HepG2 (cell line): Measurements from ENCODE around the gene PPAN. TPM values are rescaled to one million over a fixed set of nuclear protein-coding genes. Genes with fewer than 3 reads are reported as not detected.

Experiments
- ATF7 ChIP-seq, 2 experiments: fragments of 450-650 bp in 1 of 2; sonication (generic) in 1 of 2; formaldehyde crosslinking in 1 of 2; IDR thresholded peaks; 2 replicates each; pipeline versions ENCODE4 v1.4.0 to v1.6.1; 2016 to 2020; ENCODE audit warnings: antibody characterized with exemption in 1 of 2, mild to moderate bottlenecking in 1 of 2, missing genetic modification reagents in 1 of 2
- ELF1 ChIP-seq: sonication (generic); formaldehyde crosslinking; IDR thresholded peaks from 2 replicates; pipeline ENCODE4 v1.4.0; 2020; ENCODE audit warnings: missing genetic modification reagents
- ETV6 ChIP-seq: sonication (generic); formaldehyde crosslinking; conservative IDR thresholded peaks from 2 replicates; pipeline ENCODE4 v1.4.0; 2020; ENCODE audit warnings: missing genetic modification reagents
- FLYWCH1 ChIP-seq: sonication (generic); formaldehyde crosslinking; IDR thresholded peaks from 2 replicates; pipeline ENCODE4 v1.8.1; 2023; ENCODE audit warnings: mild to moderate bottlenecking, missing genetic modification reagents
- HIVEP1 ChIP-seq: sonication (generic); formaldehyde crosslinking; IDR thresholded peaks from 2 replicates; pipeline ENCODE4 v1.4.0; 2020; ENCODE audit warnings: mild to moderate bottlenecking, missing genetic modification reagents
- JUNB ChIP-seq: sonication (generic); formaldehyde crosslinking; IDR thresholded peaks from 2 replicates; pipeline ENCODE4 v1.8.0; 2022; ENCODE audit warnings: missing genetic modification reagents, mild to moderate bottlenecking, borderline replicate concordance
- NFE2L1 ChIP-seq: sonication (generic); formaldehyde crosslinking; IDR thresholded peaks from 2 replicates; pipeline ENCODE4 v1.4.0; 2020; ENCODE audit warnings: missing genetic modification reagents, mild to moderate bottlenecking, borderline replicate concordance
- POLR2A ChIP-seq, 2 experiments: IDR thresholded peaks; 2 replicates each; pipeline ENCODE4 v1.6.1; 2011; ENCODE audit warnings: low read depth in 2 of 2, low read length in 2 of 2, mild to moderate bottlenecking in 1 of 2, moderate library complexity in 1 of 2; ENCODE audit not compliant: insufficient read depth in 1 of 2
- RARA ChIP-seq: IDR thresholded peaks from 2 replicates; pipeline ENCODE4 v1.6.1; 2016; ENCODE audit warnings: missing genetic modification reagents, missing compliant biosample characterization
- RNF2 ChIP-seq: fragments of 450-650 bp; conservative IDR thresholded peaks from 2 replicates; pipeline ENCODE4 v1.6.1; 2016; ENCODE audit warnings: low read depth
- SP2 ChIP-seq: sonication (generic); formaldehyde crosslinking; IDR thresholded peaks from 2 replicates; pipeline ENCODE4 v1.5.1; 2020; ENCODE audit warnings: mild to moderate bottlenecking, missing genetic modification reagents
- SRSF1 ChIP-seq: fragments of 200-400 bp; formaldehyde crosslinking; optimal IDR thresholded peaks from 2 replicates; pipeline ENCODE3; 2017; ENCODE audit warnings: mild to moderate bottlenecking, low read depth, low read length, moderate library complexity
- TAF15 ChIP-seq: fragments of 200-400 bp; formaldehyde crosslinking; IDR thresholded peaks from one replicate; pipeline ENCODE4 v1.6.1; 2018; ENCODE audit warnings: mild to moderate bottlenecking, low read depth, low read length; ENCODE audit not compliant: poor library complexity, severe bottlenecking
- TBP ChIP-seq: sonication (generic); formaldehyde crosslinking; IDR thresholded peaks from 2 replicates; pipeline ENCODE4 v1.5.0; 2020; ENCODE audit warnings: missing genetic modification reagents
- ZBTB1 ChIP-seq: sonication (generic); formaldehyde crosslinking; IDR thresholded peaks from 2 replicates; pipeline ENCODE4 v1.4.0; 2020; ENCODE audit warnings: missing genetic modification reagents, borderline replicate concordance
- ZNF17 ChIP-seq: sonication (generic); formaldehyde crosslinking; IDR thresholded peaks from 2 replicates; pipeline ENCODE4 v1.5.0; 2020; ENCODE audit warnings: mild to moderate bottlenecking, missing genetic modification reagents
- ZNF589 ChIP-seq: sonication (generic); formaldehyde crosslinking; conservative IDR thresholded peaks from 2 replicates; pipeline ENCODE4 v1.8.0; 2022; ENCODE audit warnings: mild to moderate bottlenecking, moderate library complexity, missing genetic modification reagents
- ZNF660 ChIP-seq: sonication (generic); formaldehyde crosslinking; IDR thresholded peaks from 2 replicates; pipeline ENCODE4 v1.5.1; 2020; ENCODE audit warnings: mild to moderate bottlenecking, low read depth, missing genetic modification reagents, borderline replicate concordance
- ZNF737 ChIP-seq: sonication (generic); formaldehyde crosslinking; IDR thresholded peaks from 2 replicates; pipeline ENCODE4 v1.5.0; 2020; ENCODE audit warnings: missing genetic modification reagents, mild to moderate bottlenecking, borderline replicate concordance
- ZNF746 ChIP-seq: sonication (generic); formaldehyde crosslinking; IDR thresholded peaks from 2 replicates; pipeline ENCODE4 v1.8.0; 2022; ENCODE audit warnings: mild to moderate bottlenecking, missing genetic modification reagents
- ZNF780A ChIP-seq: sonication (generic); formaldehyde crosslinking; IDR thresholded peaks from 2 replicates; pipeline ENCODE4 v1.8.0; 2022; ENCODE audit warnings: mild to moderate bottlenecking, missing genetic modification reagents, moderate library complexity
- ZNF792 ChIP-seq: IDR thresholded peaks from 2 replicates; pipeline ENCODE4 v1.6.1; 2016
- polyA plus RNA-seq, 8 experiments: library from polyadenylated mRNA; depleted of rRNA in 3 of 8; stranded (reverse) in 7 of 8; unstranded in 1 of 8; fragments of >200 nt; fragmentation: Illumina TruSeq in 4 of 8; extraction: Trizol in 4 of 8; gene quantifications; 2 replicates each; pipeline versions ENCODE4 v1.2.1 to v1.2.3, GENCODE V29; 2011 to 2016; ENCODE audit warnings: low read depth in 4 of 8, missing spikeins in 1 of 8, mixed read lengths in 1 of 8; ENCODE audit not compliant: insufficient read depth in 1 of 8
- total RNA-seq, 5 experiments: library from RNA; depleted of rRNA; stranded (reverse); fragments of >200 nt; fragmentation: Illumina TruSeq; extraction: Trizol; gene quantifications; 2 replicates each; pipeline ENCODE4 v1.2.3, GENCODE V29; 2016; ENCODE audit warnings: low read depth in 1 of 5
- TF ChIP-seq, protein P1 (sequence below): sonication (generic); formaldehyde crosslinking; IDR thresholded peaks from 2 replicates; pipeline ENCODE4 v1.4.0; 2020; ENCODE audit warnings: mild to moderate bottlenecking, missing genetic modification reagents, borderline replicate concordance
- TF ChIP-seq, protein P2 (sequence below): sonication (generic); formaldehyde crosslinking; IDR thresholded peaks from 2 replicates; pipeline ENCODE4 v1.5.0; 2020; ENCODE audit warnings: missing genetic modification reagents
- TF ChIP-seq, protein P3 (sequence below): sonication (generic); formaldehyde crosslinking; IDR thresholded peaks from 2 replicates; pipeline ENCODE4 v1.8.0; 2022; ENCODE audit warnings: mild to moderate bottlenecking, missing genetic modification reagents, moderate library complexity
- TF ChIP-seq, protein P4 (sequence below): sonication (generic); formaldehyde crosslinking; IDR thresholded peaks from 2 replicates; pipeline ENCODE4 v1.8.1; 2023; ENCODE audit warnings: mild to moderate bottlenecking, missing genetic modification reagents
- TF ChIP-seq, protein P5 (sequence below): sonication (generic); formaldehyde crosslinking; conservative IDR thresholded peaks from 2 replicates; pipeline ENCODE4 v1.4.0; 2020; ENCODE audit warnings: missing genetic modification reagents

PPAN gene
- total and polyA plus RNA-seq, 2 of the 13 experiments (the other 11 are each of a cell fraction or from before 2014, with no cell fraction given) = 36.2 to 41.9 TPM

DNA sequence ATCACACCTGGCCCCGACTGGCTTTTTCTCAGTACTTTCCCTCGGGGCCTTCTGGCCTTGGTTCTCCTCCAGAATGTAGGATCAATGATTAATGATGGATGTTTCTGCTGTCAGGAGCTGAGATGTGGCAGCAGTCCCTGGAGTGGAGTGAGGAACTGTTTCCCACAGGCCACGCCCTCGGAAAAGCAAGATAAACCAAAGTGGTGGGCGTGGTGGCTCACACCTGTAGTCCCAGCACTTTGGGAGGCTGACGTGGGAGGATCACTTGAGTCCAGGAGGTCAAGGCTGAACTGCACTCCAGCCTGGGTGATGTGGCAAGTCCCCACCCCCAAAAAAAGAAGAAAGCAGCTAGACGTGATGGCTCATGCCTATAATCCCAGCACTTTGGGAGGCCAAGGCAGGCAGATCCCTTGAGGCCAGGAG, 27.1 kb upstream of the PPAN start (continued):
- TF ChIP-seq, protein P1, sequence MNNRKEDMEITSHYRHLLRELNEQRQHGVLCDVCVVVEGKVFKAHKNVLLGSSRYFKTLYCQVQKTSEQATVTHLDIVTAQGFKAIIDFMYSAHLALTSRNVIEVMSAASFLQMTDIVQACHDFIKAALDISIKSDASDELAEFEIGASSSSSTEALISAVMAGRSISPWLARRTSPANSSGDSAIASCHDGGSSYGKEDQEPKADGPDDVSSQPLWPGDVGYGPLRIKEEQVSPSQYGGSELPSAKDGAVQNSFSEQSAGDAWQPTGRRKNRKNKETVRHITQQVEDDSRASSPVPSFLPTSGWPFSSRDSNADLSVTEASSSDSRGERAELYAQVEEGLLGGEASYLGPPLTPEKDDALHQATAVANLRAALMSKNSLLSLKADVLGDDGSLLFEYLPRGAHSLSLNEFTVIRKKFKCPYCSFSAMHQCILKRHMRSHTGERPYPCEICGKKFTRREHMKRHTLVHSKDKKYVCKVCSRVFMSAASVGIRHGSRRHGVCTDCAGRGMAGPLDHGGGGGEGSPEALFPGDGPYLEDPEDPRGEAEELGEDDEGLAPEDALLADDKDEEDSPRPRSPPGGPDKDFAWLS = no peak
- TF ChIP-seq JUNB (no peak), ETV6 (CRISPR knock-in tag) (no peak), RNF2 (no peak), FLYWCH1 (CRISPR knock-in tag) (no peak), TBP (CRISPR knock-in tag) (no peak), RARA (CRISPR knock-in tag) (peak; percentile 62), ATF7 (IDR thresholded peaks at IDR 0.05) (no peak), ATF7 (CRISPR knock-in tag; IDR thresholded peaks at IDR 0.05) (no peak), SRSF1 (no peak), ZNF17 (CRISPR knock-in tag) (no peak), ZNF737 (CRISPR knock-in tag) (no peak), NFE2L1 (CRISPR knock-in tag) (no peak), TAF15 (no peak), HIVEP1 (CRISPR knock-in tag) (no peak), ZBTB1 (CRISPR knock-in tag) (no peak), ZNF780A (CRISPR knock-in tag) (no peak), ZNF792 (no peak), ELF1 (CRISPR knock-in tag) (no peak), ZNF589 (no peak), POLR2A (IDR thresholded peaks at IDR 0.05; ENCODE audit: insufficient read depth in 1 of 2, low read depth in 2 of 2, low read length in 2 of 2) (no peak), SP2 (CRISPR knock-in tag) (no peak), ZNF660 (no peak), ZNF746 (CRISPR knock-in tag) (no peak)
- TF ChIP-seq, protein P2, sequence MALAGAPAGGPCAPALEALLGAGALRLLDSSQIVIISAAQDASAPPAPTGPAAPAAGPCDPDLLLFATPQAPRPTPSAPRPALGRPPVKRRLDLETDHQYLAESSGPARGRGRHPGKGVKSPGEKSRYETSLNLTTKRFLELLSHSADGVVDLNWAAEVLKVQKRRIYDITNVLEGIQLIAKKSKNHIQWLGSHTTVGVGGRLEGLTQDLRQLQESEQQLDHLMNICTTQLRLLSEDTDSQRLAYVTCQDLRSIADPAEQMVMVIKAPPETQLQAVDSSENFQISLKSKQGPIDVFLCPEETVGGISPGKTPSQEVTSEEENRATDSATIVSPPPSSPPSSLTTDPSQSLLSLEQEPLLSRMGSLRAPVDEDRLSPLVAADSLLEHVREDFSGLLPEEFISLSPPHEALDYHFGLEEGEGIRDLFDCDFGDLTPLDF (CRISPR knock-in tag) = no peak
- TF ChIP-seq, protein P3, sequence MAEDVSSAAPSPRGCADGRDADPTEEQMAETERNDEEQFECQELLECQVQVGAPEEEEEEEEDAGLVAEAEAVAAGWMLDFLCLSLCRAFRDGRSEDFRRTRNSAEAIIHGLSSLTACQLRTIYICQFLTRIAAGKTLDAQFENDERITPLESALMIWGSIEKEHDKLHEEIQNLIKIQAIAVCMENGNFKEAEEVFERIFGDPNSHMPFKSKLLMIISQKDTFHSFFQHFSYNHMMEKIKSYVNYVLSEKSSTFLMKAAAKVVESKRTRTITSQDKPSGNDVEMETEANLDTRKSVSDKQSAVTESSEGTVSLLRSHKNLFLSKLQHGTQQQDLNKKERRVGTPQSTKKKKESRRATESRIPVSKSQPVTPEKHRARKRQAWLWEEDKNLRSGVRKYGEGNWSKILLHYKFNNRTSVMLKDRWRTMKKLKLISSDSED = no peak
- TF ChIP-seq, protein P4, sequence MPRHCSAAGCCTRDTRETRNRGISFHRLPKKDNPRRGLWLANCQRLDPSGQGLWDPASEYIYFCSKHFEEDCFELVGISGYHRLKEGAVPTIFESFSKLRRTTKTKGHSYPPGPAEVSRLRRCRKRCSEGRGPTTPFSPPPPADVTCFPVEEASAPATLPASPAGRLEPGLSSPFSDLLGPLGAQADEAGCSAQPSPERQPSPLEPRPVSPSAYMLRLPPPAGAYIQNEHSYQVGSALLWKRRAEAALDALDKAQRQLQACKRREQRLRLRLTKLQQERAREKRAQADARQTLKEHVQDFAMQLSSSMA = no peak
- TF ChIP-seq, protein P5, sequence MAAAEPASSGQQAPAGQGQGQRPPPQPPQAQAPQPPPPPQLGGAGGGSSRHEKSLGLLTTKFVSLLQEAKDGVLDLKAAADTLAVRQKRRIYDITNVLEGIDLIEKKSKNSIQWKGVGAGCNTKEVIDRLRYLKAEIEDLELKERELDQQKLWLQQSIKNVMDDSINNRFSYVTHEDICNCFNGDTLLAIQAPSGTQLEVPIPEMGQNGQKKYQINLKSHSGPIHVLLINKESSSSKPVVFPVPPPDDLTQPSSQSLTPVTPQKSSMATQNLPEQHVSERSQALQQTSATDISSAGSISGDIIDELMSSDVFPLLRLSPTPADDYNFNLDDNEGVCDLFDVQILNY (CRISPR knock-in tag) = no peak
